GM18499 (cell line): ENCODE data around the gene AZGP1.
"Not testable (repeated sequence)": the region's sequence is repeated elsewhere in the genome, so short reads cannot be mapped to it uniquely, and the experiment has no call there.

Source experiments
- ATAC-seq: cut with Tn5 transposase; IDR thresholded peaks from one replicate; pipeline ENCODE4 v1.9.1; 2021; ENCODE audit warnings: moderate number of reproducible peaks; ENCODE audit not compliant: insufficient read depth, unreplicated experiment

Gene AZGP1

GRCh38 chr7:99975782-99976521, at the start of gene AZGP1:
Gene AZGP1, minus strand, starts transcription at chr7:99976031. Its CDS starts 11 bp downstream, at chr7:99976020.
- no peak for ATAC-seq

GRCh38 chr7:100024020-100024619, 48.3 kb upstream of the AZGP1 start:
- no peak for ATAC-seq

GRCh38 chr7:100023526-100023925, 47.7 kb upstream of the AZGP1 start:
- no peak for ATAC-seq

- ATAC-seq, result no peak
Observed at GRCh38 chr7:100022621-100023020, 46.8 kb upstream of the AZGP1 start.

GRCh38 chr7:100021297-100021696, 45.5 kb upstream of the AZGP1 start:
- no peak for ATAC-seq

- no peak for ATAC-seq
Observed at GRCh38 chr7:100019908-100020307, 44.1 kb upstream of the AZGP1 start.

- ATAC-seq, result no peak
Observed at GRCh38 chr7:100017875-100018274, 42.0 kb upstream of the AZGP1 start.

GRCh38 chr7:100017300-100017699, 41.5 kb upstream of the AZGP1 start:
- no peak for ATAC-seq

GRCh38 chr7:100016215-100016901, 40.5 kb upstream of the AZGP1 start:
- no peak for ATAC-seq

- peak; percentile 80 for ATAC-seq
Observed at GRCh38 chr7:100015232-100016214, 39.7 kb upstream of the AZGP1 start, which contains the start of gene ZKSCAN1. Gene ZKSCAN1, plus strand, starts transcription at chr7:100015596. Its CDS starts 7,911 bp downstream, at chr7:100023507.

GRCh38 chr7:100013328-100013676, 37.5 kb upstream of the AZGP1 start:
- ATAC-seq, result no peak

- ATAC-seq, result not testable (repeated sequence)
Observed at GRCh38 chr7:100012385-100013327, 36.8 kb upstream of the AZGP1 start.

GRCh38 chr7:100011516-100011915, 35.7 kb upstream of the AZGP1 start:
- no peak for ATAC-seq

GRCh38 chr7:100010901-100011300, 35.1 kb upstream of the AZGP1 start:
- ATAC-seq, result no peak

GRCh38 chr7:100009952-100010351, 34.1 kb upstream of the AZGP1 start:
- ATAC-seq, result not testable (repeated sequence)

GRCh38 chr7:100008525-100008924, 32.7 kb upstream of the AZGP1 start:
- ATAC-seq, result no peak

- no peak for ATAC-seq
Observed at GRCh38 chr7:100007887-100008286, 32.1 kb upstream of the AZGP1 start.

- no peak for ATAC-seq
Observed at GRCh38 chr7:100003711-100004661, 28.2 kb upstream of the AZGP1 start.
